ENCODE results near the gene CTBP1. TPM values are rescaled to one million over a fixed set of nuclear protein-coding genes. Genes with fewer than 3 reads are reported as not detected.

CTBP1 gene
- total RNA-seq, 1 experiment from 2014 or later = 136 TPM

- no peaks in the 10 kb centered on the region for H4K20me1 ChIP-seq (ENCODE audit: control insufficient read depth, insufficient read depth, insufficient read length)
- no peak overlapping the region for H2BK12ac ChIP-seq (ENCODE audit: insufficient read length, low read depth, low read length)
- Mint-ChIP-seq H3K27me3 (ENCODE audit: low read depth) (no peaks in the 10 kb centered on the region), H3K4me1 (peaks cover 39 to 49% of the 10 kb centered on the region in 2 experiments), H3K9me3 (no peaks in the 10 kb centered on the region; a peak in 1 of 5 replicates), H3K27ac (peak overlapping the region in 2 of 3 experiments; percentile 83 to 88; a peak in 3 of 7 replicates), H3K4me3 (peak overlapping the region in 1 of 2 experiments; percentile 35; a peak in 1 of 5 replicates), H3K36me3 (ENCODE audit: insufficient read depth in 1 of 3, low read depth in 3 of 3) (peaks cover 2 to 38% (median 30%) of the 10 kb centered on the region in 3 experiments)
- H2AFZ ChIP-seq (ENCODE audit: low read length) = no peak overlapping the region
- no peaks in the 10 kb centered on the region for H3K27me3 ChIP-seq (ENCODE audit: insufficient read depth, low read length)
- H3T11ph ChIP-seq (ENCODE audit: low read length) = no peak overlapping the region
- H4K5ac ChIP-seq (ENCODE audit: insufficient read length, low read depth, low read length) = no peak overlapping the region
- H3K14ac ChIP-seq (ENCODE audit: insufficient read depth, low read length) = no peak overlapping the region; the same call in 1 of the 2 replicates
- no peak overlapping the region for H4K91ac ChIP-seq (ENCODE audit: insufficient read length, low read depth, low read length)
- H3K4me2 ChIP-seq (ENCODE audit: insufficient read depth, insufficient read length, low read length) = no peak overlapping the region
- H2BK20ac ChIP-seq (ENCODE audit: low read depth, low read length, poor library complexity, severe bottlenecking) = no peak overlapping the region
- no peak overlapping the region for H2BK15ac ChIP-seq (ENCODE audit: low read depth, low read length)
- H3K79me2 ChIP-seq (ENCODE audit: insufficient read depth, low read length) = peaks cover 68% of the 10 kb centered on the region; the same call in 1 of the 2 replicates
- no peak overlapping the region for H3K27ac ChIP-seq (ENCODE audit: insufficient read length, low read depth, low read length)
- H2AK5ac ChIP-seq (ENCODE audit: insufficient read length, low read length) = no peak overlapping the region
- no peak overlapping the region for H2BK120ac ChIP-seq (ENCODE audit: low read depth, low read length, poor library complexity, severe bottlenecking)
- H3K23me2 ChIP-seq (ENCODE audit: insufficient read length, low read depth, low read length, poor library complexity, severe bottlenecking) = peaks cover 6% of the 10 kb centered on the region
- no peak overlapping the region for H3K9ac ChIP-seq (ENCODE audit: extremely low read depth, insufficient read length, low read length)
- H2BK5ac ChIP-seq (ENCODE audit: insufficient read length, low read length) = no peak overlapping the region
- TF ChIP-seq CTCF (conservative IDR thresholded peaks at IDR 0.05) = no peak
- H3K79me1 ChIP-seq (ENCODE audit: insufficient read depth, low read depth, low read length, poor library complexity, severe bottlenecking) = peaks cover 21% of the 10 kb centered on the region
- WGBS (ENCODE audit: extremely low coverage, insufficient read length, low lambda C conversion rate) = no CpG with 5 or more reads among the region's 10 CpGs
- H3K56ac ChIP-seq (ENCODE audit: insufficient read length, low read depth, low read length) = no peak overlapping the region
- H3K18ac ChIP-seq (ENCODE audit: insufficient read length, low read depth, low read length) = no peak overlapping the region
- H3K9me3 ChIP-seq (ENCODE audit: control insufficient read depth, low read depth, low read length) = no peaks in the 10 kb centered on the region
- DNase-seq = no peak
- H4K8ac ChIP-seq (replicated peaks; ENCODE audit: insufficient read length, low read depth, low read length) = no peak overlapping the region
- no peak overlapping the region for H3K23ac ChIP-seq (ENCODE audit: insufficient read length, low read depth, low read length)
- H3K4ac ChIP-seq (ENCODE audit: low read depth, low read length) = no peak overlapping the region
- no peaks in the 10 kb centered on the region; the same call in 1 of the 2 replicates for H3K4me1 ChIP-seq (ENCODE audit: insufficient read depth, low read length)
Measured at GRCh38 chr4:1294891-1295290, 46.0 kb upstream of the CTBP1 start.

Measured in H9 (cell line).